Measurements from ENCODE around the gene PAPPA2.

Gene PAPPA2

GRCh38 chr1:176499671-176500070 lies 36.7 kb downstream of the PAPPA2 start:
- DNase-seq: no peak

DNA sequence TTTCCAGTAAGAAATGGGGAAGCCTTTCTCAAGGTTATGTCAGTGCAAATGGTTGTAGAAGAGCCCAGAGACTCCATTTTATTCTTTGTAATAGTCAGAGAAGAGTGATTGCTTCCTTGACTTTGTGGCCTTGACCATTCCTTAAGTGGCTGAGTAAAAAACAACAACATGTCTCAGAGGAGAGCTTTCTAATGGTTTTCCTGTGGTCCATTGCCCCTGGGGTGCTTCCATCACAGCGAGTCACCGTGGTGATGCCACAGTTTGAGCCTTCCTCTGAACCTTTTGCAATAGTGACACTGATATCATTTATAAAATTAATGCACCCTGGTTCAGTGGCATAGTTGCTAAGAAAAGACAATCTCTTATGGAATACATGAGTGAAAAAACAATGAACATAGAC lies 38.6 kb downstream of the PAPPA2 start:
- DNase-seq: no peak

- DNase-seq: no peak
Observed at GRCh38 chr1:176504848-176505553, 42.0 kb downstream of the PAPPA2 start.

GRCh38 chr1:176512966-176513365 lies 50.0 kb downstream of the PAPPA2 start:
- DNase-seq: no peak

DNA sequence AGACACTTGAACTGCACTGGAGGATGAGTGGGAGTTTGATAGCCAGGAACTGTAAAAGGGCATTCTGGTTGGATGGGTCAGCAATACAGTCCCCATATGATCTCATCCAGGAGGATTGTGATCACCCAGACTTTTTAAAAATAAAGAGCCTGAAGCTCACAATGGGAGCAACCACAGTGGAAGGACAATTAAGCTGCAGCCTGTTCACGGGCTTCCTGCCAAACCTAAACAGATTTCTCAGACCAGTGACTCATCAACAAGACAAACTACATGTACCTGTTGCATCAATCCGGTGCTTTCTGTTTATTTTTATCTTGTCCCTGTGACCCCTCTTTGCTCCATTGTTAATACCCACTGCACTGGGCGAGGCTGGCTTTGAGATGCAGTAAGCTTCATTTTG lies 52.3 kb downstream of the PAPPA2 start:
- no peak for DNase-seq

DNA sequence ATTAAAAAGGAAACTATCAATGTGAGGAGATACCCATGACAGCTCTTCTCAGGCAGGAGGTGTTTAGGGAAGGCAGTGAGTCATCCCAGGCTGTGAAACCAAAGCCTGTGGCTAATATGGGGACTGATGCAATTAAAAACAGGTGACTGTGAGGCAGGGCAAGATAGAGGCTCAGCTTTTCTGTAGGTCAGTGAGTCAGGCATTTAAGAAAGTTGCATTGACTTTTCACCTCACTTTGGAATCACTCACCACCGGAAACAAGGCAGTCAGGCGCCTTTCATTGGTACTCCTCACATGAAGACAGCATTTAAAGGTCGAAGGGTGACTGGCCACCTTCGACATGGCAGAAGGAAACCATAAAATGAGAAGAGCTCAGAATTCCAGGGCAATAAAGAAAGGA lies 54.5 kb downstream of the PAPPA2 start:
- no peak for DNase-seq

GRCh38 chr1:176521211-176521610 lies 58.2 kb downstream of the PAPPA2 start:
- no peak for DNase-seq

- no peak for DNase-seq
Observed at GRCh38 chr1:176522310-176522845, 59.4 kb downstream of the PAPPA2 start.

GRCh38 chr1:176529395-176530090 lies 66.6 kb downstream of the PAPPA2 start:
- no peak for DNase-seq

DNA sequence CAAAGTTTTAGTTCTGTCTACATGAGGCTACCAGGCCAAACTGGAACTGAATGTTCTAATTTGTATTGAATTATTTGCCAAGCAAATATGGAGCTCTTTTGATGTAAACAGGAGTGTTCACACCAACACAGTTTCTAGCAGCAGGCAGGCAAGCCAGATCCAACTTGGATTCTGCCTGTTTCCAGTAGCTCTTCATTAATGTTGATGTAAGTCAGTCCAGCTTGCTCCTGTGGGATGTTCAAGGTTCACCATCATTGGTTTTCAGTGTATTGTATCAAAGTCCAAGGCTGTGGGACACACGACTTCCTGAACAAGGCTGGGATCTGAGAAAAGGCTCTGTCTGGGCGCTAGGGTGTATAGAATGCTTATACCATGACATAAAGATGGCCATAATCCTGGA lies 68.1 kb downstream of the PAPPA2 start:
- no peak for DNase-seq

DNA sequence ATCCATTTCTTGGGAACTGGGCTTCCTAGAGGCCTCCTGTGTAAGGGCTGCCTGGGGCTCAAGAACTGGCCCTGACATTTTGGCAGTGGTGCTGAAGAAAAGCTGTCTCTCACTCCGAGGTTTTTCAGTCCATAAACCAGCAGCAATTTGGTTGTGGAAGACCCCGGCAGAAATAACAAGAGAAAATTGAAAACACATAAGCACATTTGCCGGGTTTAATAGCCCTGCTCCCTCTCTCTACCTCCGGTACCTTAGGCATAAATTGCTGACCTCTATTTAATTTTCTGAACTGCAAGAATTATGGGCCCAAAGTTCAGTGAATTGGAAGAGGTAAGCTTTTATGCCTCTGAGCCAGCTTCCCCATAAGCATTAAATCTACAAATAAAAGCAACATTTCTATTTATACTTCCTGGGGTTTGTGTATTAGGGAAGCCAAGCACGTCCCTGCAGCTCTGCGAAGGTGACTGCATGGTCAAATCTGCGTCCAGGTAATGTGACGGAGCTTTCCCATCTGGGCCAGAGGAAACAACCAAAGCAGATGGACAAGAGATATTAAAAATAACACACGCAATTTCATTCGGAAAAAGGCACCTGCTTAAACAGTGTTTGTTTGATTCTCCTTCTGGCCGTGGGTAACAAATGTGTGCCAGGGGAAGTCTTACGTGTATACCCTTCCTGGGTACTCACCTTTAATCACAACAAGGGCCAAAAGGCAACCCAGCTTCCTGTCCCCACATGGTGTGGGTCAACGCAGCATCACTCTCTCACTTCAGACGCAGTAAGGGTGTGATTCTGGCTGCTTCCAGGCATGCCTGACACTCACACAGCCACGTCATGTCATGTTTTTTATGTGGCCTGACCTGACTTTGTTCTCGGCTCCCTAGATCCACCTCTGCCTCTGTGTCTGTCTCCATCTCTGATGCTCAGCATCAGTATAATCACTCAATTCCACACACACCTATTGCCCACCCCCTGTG lies 69.2 kb downstream of the PAPPA2 start:
- DNase-seq: no peak

DNA sequence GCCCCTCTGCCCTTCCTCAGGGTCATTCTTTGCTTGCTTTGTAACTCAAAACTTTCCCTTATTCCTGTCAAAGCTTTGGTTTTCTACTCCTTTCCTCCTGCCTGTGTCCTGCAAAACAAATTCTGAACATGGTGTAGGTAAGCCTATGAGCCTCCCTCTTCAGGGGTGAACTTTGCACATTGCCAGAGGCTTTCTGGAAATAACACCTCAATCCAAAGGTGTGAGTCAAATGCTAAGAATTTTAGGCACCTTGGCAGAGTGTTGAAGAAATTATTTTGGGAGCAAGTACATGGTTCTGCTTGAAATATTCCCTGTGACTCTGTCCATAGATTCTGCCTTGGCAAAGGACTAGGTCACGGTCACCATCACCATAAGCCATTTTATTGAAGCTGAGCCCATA lies 70.0 kb downstream of the PAPPA2 start:
- DNase-seq: no peak

GRCh38 chr1:176536588-176536987 lies 73.6 kb downstream of the PAPPA2 start:
- no peak for DNase-seq

GRCh38 chr1:176539018-176539417 lies 76.0 kb downstream of the PAPPA2 start:
- DNase-seq: no peak

GRCh38 chr1:176540428-176540827 lies 77.5 kb downstream of the PAPPA2 start:
- DNase-seq: no peak

DNA sequence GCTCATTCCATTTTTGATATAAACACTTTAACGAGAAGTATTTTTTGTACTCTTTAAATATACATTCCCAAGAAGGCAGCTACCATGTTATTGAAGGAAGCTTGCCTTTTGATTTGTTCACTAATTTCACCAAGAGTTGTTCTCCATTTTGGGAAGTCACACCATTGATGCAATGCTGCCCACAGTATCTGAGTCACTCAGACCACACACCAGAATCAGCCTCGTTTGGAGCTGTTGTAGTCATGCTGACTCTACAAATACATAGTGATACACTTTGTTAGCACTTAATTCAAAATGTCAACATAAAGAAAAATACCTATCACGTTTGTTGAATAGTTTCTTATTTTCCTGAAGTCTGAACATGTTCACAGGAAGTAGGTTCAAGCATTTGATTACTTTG lies 78.7 kb downstream of the PAPPA2 start:
- DNase-seq: no peak

GRCh38 chr1:176542352-176542751 lies 79.4 kb downstream of the PAPPA2 start:
- DNase-seq: no peak

DNA sequence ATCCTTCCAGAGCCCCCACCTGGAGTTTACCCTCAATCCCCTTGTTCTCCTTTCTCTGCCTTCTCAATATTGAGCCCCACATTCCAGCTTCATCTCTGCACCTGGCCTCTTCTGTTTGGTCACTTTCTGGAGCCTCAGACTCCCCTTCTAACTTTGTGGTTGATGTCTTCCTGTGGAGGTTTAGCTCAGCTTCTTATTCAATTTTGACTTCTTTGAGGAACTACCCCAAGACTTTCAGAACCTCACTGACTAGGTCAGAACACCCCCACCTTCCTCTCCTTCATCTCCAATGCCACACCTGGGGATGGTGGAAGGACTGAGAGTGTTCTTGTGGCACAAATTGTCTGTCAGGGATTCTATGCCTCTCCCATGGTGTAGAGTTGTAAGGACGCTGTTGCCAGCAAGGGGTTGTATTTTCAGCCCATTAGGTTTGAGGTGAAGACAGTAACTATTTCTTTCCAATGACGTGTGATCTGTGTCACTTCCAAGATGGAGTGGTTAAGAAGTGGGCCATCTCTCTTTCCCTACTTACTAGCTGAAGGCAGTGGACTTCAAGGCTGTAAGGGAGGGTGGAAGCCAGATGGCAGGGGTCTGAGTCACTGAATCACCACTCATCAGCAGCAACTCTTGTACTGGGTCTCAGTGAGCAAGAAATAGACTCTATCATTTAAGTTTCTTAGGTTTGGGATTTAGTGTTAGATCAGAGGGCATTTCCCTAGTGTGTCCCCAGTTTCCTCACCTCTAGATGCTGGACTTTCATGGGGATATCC lies 80.6 kb downstream of the PAPPA2 start:
- DNase-seq: no peak

GRCh38 chr1:176545034-176545639 lies 82.2 kb downstream of the PAPPA2 start:
- DNase-seq: no peak

GRCh38 chr1:176546825-176547224 lies 83.8 kb downstream of the PAPPA2 start:
- no peak for DNase-seq

- DNase-seq: no peak
Observed at GRCh38 chr1:176551146-176551545, 88.2 kb downstream of the PAPPA2 start.
